Immature natural killer cell (primary cell): ENCODE results near the gene CHST5. TPM values are rescaled to one million over a fixed set of nuclear protein-coding genes. Genes with fewer than 3 reads are reported as not detected.

Experiments used
- DNase-seq, 3 donors: peaks; one replicate each; pipeline ENCODE4 v3.0.0; 2022; ENCODE audit warnings: mixed read lengths in 1 of 3
- H3K27ac Mint-ChIP-seq, 6 donors: one replicate each; pipeline ENCODE4 v1.8.0; 2020; ENCODE audit warnings: mixed read lengths in 6 of 6, mild to moderate bottlenecking in 5 of 6, inconsistent platforms in 4 of 6, moderate library complexity in 3 of 6
- H3K27me3 Mint-ChIP-seq, 3 donors: one replicate each; pipeline ENCODE4 v1.8.0; 2020 to 2021; ENCODE audit warnings: low read depth in 3 of 3, mild to moderate bottlenecking in 3 of 3, mixed read lengths in 3 of 3, moderate library complexity in 3 of 3, inconsistent platforms in 1 of 3
- H3K36me3 Mint-ChIP-seq, 3 donors: one replicate each; pipeline ENCODE4 v1.8.0; 2020; ENCODE audit warnings: mixed read lengths in 3 of 3, inconsistent platforms in 2 of 3, mild to moderate bottlenecking in 2 of 3
- H3K4me1 Mint-ChIP-seq, 2 donors: one replicate each; pipeline ENCODE4 v1.8.0; 2020; ENCODE audit warnings: inconsistent platforms in 2 of 2, mild to moderate bottlenecking in 2 of 2, mixed read lengths in 2 of 2, moderate library complexity in 1 of 2
- H3K4me3 Mint-ChIP-seq, 5 donors: one replicate each; pipeline ENCODE4 v1.8.0; 2020; ENCODE audit warnings: mild to moderate bottlenecking in 5 of 5, mixed read lengths in 5 of 5, inconsistent platforms in 3 of 5, moderate library complexity in 3 of 5
- H3K9me3 Mint-ChIP-seq, 6 donors: one replicate each; pipeline ENCODE4 v1.8.0; 2020; ENCODE audit warnings: mild to moderate bottlenecking in 6 of 6, mixed read lengths in 6 of 6, inconsistent platforms in 4 of 6, moderate library complexity in 3 of 6
- polyA plus RNA-seq, 3 donors: library from polyadenylated mRNA; unstranded; fragments of 300-500 nt; fragmentation: Illumina TruSeq; gene quantifications; one replicate each; pipeline ENCODE4 v1.2.3, GENCODE V29; 2021

Gene CHST5
- polyA plus RNA-seq, result not detected

- H3K4me3 Mint-ChIP-seq, result no peak within 1 kb of the TSS
- H3K9me3 Mint-ChIP-seq, result no peaks in the 10 kb centered on the region
- H3K36me3 Mint-ChIP-seq, result no peaks in the 10 kb centered on the region
- no peak within 1 kb of the TSS for H3K27ac Mint-ChIP-seq
- H3K4me1 Mint-ChIP-seq, result no peaks in the 10 kb centered on the region
- no peak for DNase-seq
- H3K27me3 Mint-ChIP-seq, result peaks cover 0 to 3% (median 0%) of the 10 kb centered on the region in 3 donors
These were observed at the start of gene CHST5 for GRCh38 chr16:75535901-75536300. CHST5 (minus strand) TSS chr16:75536108; CDS start chr16:75530384, 5,724 bp downstream.

- Mint-ChIP-seq H3K36me3 (peaks cover 0 to 15% (median 4%) of the 10 kb centered on the region in 3 donors), H3K27ac (peak overlapping the region in 1 of 6 donors; percentile 68), H3K27me3 (no peaks in the 10 kb centered on the region), H3K9me3 (no peaks in the 10 kb centered on the region), H3K4me3 (no peak overlapping the region), H3K4me1 (peaks cover 1 to 9% of the 10 kb centered on the region in 2 donors)
- DNase-seq, result no peak
These were observed 48.2 kb upstream of the CHST5 start for GRCh38 chr16:75584108-75584507.

GRCh38 chr16:75579281-75579834 lies 43.5 kb upstream of the CHST5 start:
- no peaks in the 10 kb centered on the region for H3K9me3 Mint-ChIP-seq
- H3K4me3 Mint-ChIP-seq, result no peak overlapping the region
- H3K27ac Mint-ChIP-seq, result peak overlapping the region in 2 of 6 donors; percentile 21 to 51
- peaks cover 4 to 24% of the 10 kb centered on the region in 2 donors for H3K4me1 Mint-ChIP-seq
- peaks cover 5 to 29% (median 16%) of the 10 kb centered on the region in 3 donors for H3K36me3 Mint-ChIP-seq
- H3K27me3 Mint-ChIP-seq, result no peaks in the 10 kb centered on the region
- no peak for DNase-seq

GRCh38 chr16:75578725-75579124 lies 42.8 kb upstream of the CHST5 start:
- Mint-ChIP-seq H3K27me3 (no peaks in the 10 kb centered on the region), H3K27ac (peak overlapping the region in 2 of 6 donors; percentile 51 to 53), H3K9me3 (no peaks in the 10 kb centered on the region), H3K4me1 (peaks cover 4 to 29% of the 10 kb centered on the region in 2 donors), H3K4me3 (no peak overlapping the region), H3K36me3 (peaks cover 8 to 28% (median 16%) of the 10 kb centered on the region in 3 donors)
- no peak for DNase-seq

GRCh38 chr16:75578212-75578611 lies 42.3 kb upstream of the CHST5 start:
- H3K27me3 Mint-ChIP-seq, result no peaks in the 10 kb centered on the region
- no peaks in the 10 kb centered on the region for H3K9me3 Mint-ChIP-seq
- peaks cover 5 to 34% of the 10 kb centered on the region in 2 donors for H3K4me1 Mint-ChIP-seq
- H3K27ac Mint-ChIP-seq, result peak overlapping the region in 1 of 6 donors; percentile 53
- peaks cover 8 to 28% (median 18%) of the 10 kb centered on the region in 3 donors for H3K36me3 Mint-ChIP-seq
- no peak overlapping the region for H3K4me3 Mint-ChIP-seq
- no peak for DNase-seq

- DNase-seq, result no peak
- Mint-ChIP-seq H3K4me1 (peaks cover 11 to 42% of the 10 kb centered on the region in 2 donors), H3K27me3 (no peaks in the 10 kb centered on the region), H3K9me3 (no peaks in the 10 kb centered on the region), H3K4me3 (no peak overlapping the region), H3K36me3 (peaks cover 15 to 34% (median 20%) of the 10 kb centered on the region in 3 donors), H3K27ac (peak overlapping the region in 1 of 6 donors; percentile 12)
These were observed 40.5 kb upstream of the CHST5 start for GRCh38 chr16:75576384-75576811.

GRCh38 chr16:75575958-75576357 lies 40.0 kb upstream of the CHST5 start:
- Mint-ChIP-seq H3K27me3 (no peaks in the 10 kb centered on the region), H3K27ac (no peak overlapping the region), H3K4me1 (peaks cover 13 to 42% of the 10 kb centered on the region in 2 donors), H3K36me3 (peaks cover 15 to 37% (median 20%) of the 10 kb centered on the region in 3 donors), H3K9me3 (no peaks in the 10 kb centered on the region), H3K4me3 (no peak overlapping the region)
- no peak for DNase-seq

- peaks cover 15 to 31% (median 15%) of the 10 kb centered on the region in 3 donors for H3K36me3 Mint-ChIP-seq
- peaks cover 18 to 42% of the 10 kb centered on the region in 2 donors for H3K4me1 Mint-ChIP-seq
- H3K9me3 Mint-ChIP-seq, result no peaks in the 10 kb centered on the region
- DNase-seq, result no peak
- H3K27ac Mint-ChIP-seq, result peak overlapping the region in 1 of 6 donors; percentile 55
- H3K27me3 Mint-ChIP-seq, result no peaks in the 10 kb centered on the region
- H3K4me3 Mint-ChIP-seq, result no peak overlapping the region
These were observed 38.0 kb upstream of the CHST5 start for GRCh38 chr16:75573955-75574354.

- H3K9me3 Mint-ChIP-seq, result no peaks in the 10 kb centered on the region
- no peak overlapping the region for H3K27ac Mint-ChIP-seq
- peaks cover 25 to 46% of the 10 kb centered on the region in 2 donors for H3K4me1 Mint-ChIP-seq
- no peaks in the 10 kb centered on the region for H3K27me3 Mint-ChIP-seq
- no peak for DNase-seq
- peaks cover 9 to 25% (median 10%) of the 10 kb centered on the region in 3 donors for H3K36me3 Mint-ChIP-seq
- no peak overlapping the region for H3K4me3 Mint-ChIP-seq
These were observed 37.1 kb upstream of the CHST5 start for GRCh38 chr16:75572864-75573542.

- no peak overlapping the region for H3K4me3 Mint-ChIP-seq
- no peak for DNase-seq
- H3K4me1 Mint-ChIP-seq, result peaks cover 39 to 57% of the 10 kb centered on the region in 2 donors
- peak overlapping the region in 2 of 6 donors; percentile 34 to 48 for H3K27ac Mint-ChIP-seq
- no peaks in the 10 kb centered on the region for H3K9me3 Mint-ChIP-seq
- H3K27me3 Mint-ChIP-seq, result peaks cover 0 to 5% (median 4%) of the 10 kb centered on the region in 3 donors
- peaks cover 4 to 10% (median 8%) of the 10 kb centered on the region in 3 donors for H3K36me3 Mint-ChIP-seq
These were observed 34.6 kb upstream of the CHST5 start for GRCh38 chr16:75570396-75571065.

GRCh38 chr16:75567911-75568310 lies 32.0 kb upstream of the CHST5 start:
- Mint-ChIP-seq H3K27me3 (peaks cover 2 to 9% (median 5%) of the 10 kb centered on the region in 3 donors), H3K9me3 (no peaks in the 10 kb centered on the region), H3K36me3 (peaks cover 0 to 8% (median 7%) of the 10 kb centered on the region in 3 donors), H3K27ac (peak overlapping the region in 5 of 6 donors; percentile 1 to 83 (median 45)), H3K4me1 (peaks cover 40 to 51% of the 10 kb centered on the region in 2 donors), H3K4me3 (peak overlapping the region; percentile 84 to 100 (median 96))
- no peak for DNase-seq

GRCh38 chr16:75566758-75567255 lies 30.9 kb upstream of the CHST5 start:
- peaks cover 35 to 47% of the 10 kb centered on the region in 2 donors for H3K4me1 Mint-ChIP-seq
- DNase-seq, result no peak
- peaks cover 0 to 4% (median 0%) of the 10 kb centered on the region in 3 donors for H3K36me3 Mint-ChIP-seq
- H3K9me3 Mint-ChIP-seq, result no peaks in the 10 kb centered on the region
- H3K27me3 Mint-ChIP-seq, result peaks cover 5 to 15% (median 8%) of the 10 kb centered on the region in 3 donors
- peak overlapping the region; percentile 84 to 100 (median 96) for H3K4me3 Mint-ChIP-seq
- H3K27ac Mint-ChIP-seq, result peak overlapping the region; percentile 25 to 83 (median 75)

- H3K4me1 Mint-ChIP-seq, result peaks cover 33 to 47% of the 10 kb centered on the region in 2 donors
- peaks cover 0 to under 1% (median 0%) of the 10 kb centered on the region in 3 donors for H3K36me3 Mint-ChIP-seq
- H3K27me3 Mint-ChIP-seq, result peaks cover 5 to 15% (median 8%) of the 10 kb centered on the region in 3 donors
- H3K4me3 Mint-ChIP-seq, result peak within 1 kb of the TSS; percentile 89 to 100 (median 96)
- H3K27ac Mint-ChIP-seq, result peak within 1 kb of the TSS; percentile 78 to 99 (median 97)
- peak; percentile 91 to 92 (median 92) for DNase-seq
- no peaks in the 10 kb centered on the region for H3K9me3 Mint-ChIP-seq
These were observed 30.3 kb upstream of the CHST5 start, which contains the start of gene GABARAPL2 for GRCh38 chr16:75566040-75566757. GABARAPL2 (plus strand) TSS chr16:75566379; CDS start chr16:75566487, 108 bp downstream.
